HG03280 (cell line): Measurements from ENCODE around the gene HOXD9.

Source experiments
- ATAC-seq: cut with Tn5 transposase; IDR thresholded peaks from one replicate; pipeline ENCODE4 v1.9.1; 2021; ENCODE audit warnings: mild to moderate bottlenecking, moderate library complexity; ENCODE audit not compliant: unreplicated experiment

Gene HOXD9

GRCh38 chr2:176152350-176153181 is 30.0 kb downstream of the HOXD9 start:
- ATAC-seq: no peak

DNA sequence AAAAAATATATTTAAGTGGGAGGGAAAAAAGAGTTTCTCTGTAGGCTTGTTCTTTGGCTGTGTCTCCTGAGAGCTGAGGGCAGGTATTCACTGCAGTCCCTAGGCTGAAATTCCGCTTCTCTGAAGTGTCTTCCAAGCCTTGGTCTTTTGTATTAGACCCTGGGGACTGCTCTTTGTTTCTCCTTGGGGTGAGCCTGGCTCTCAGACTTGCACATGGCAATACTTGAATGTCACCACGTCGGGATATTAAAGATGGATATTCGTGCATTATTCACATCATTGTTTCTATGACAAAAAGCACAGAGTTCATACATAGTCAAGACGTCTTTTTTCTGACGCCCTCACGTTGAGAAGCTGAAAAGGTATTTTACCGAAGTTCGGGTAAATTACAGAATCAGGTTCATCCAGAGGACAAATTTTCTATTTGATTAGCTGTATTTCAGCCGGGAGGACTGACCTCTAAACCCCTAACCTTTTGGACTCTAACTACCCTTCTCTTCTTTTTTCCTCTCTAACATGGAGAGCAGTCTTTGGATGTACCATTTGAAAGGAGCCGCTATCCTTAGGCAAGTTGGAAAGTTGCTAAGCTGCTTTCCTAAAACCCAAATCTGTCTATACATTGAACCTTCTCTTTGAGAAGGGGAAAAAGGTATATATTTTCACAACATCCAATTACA is 32.2 kb downstream of the HOXD9 start:
- no peak for ATAC-seq

GRCh38 chr2:176155356-176156044 is 33.0 kb downstream of the HOXD9 start:
- ATAC-seq: no peak

DNA sequence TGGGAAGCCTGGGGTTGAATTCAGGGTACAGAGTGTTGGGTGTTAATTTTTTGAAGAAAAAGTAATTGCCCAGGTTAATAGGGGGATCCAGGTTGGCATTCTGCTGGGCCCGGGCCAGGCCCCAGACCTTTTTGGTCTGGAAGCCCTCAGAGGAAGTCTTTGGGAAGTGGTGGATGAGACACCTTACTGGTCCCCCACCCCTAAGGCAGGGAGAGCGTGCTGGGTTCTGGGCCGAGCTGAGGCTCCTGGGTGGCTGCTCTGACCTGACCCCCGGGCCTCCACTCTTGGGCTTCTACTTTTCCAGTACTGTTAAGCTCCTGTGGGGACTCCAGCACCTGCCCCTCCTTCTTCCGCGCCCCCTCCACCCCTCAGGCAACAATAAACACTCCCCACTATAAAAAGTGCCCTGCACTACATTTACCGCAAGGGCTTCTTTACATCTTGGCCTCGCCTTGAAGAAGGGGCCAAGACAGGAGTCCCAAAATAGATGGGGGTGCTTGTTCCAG is 33.8 kb downstream of the HOXD9 start:
- ATAC-seq: no peak

- ATAC-seq: no peak
Observed at GRCh38 chr2:176156807-176157498, 34.4 kb downstream of the HOXD9 start, which contains the start of gene HOXD3. Gene HOXD3 (plus strand): TSS chr2:176157307. CDS start chr2:176169115, 11,808 bp downstream.

DNA sequence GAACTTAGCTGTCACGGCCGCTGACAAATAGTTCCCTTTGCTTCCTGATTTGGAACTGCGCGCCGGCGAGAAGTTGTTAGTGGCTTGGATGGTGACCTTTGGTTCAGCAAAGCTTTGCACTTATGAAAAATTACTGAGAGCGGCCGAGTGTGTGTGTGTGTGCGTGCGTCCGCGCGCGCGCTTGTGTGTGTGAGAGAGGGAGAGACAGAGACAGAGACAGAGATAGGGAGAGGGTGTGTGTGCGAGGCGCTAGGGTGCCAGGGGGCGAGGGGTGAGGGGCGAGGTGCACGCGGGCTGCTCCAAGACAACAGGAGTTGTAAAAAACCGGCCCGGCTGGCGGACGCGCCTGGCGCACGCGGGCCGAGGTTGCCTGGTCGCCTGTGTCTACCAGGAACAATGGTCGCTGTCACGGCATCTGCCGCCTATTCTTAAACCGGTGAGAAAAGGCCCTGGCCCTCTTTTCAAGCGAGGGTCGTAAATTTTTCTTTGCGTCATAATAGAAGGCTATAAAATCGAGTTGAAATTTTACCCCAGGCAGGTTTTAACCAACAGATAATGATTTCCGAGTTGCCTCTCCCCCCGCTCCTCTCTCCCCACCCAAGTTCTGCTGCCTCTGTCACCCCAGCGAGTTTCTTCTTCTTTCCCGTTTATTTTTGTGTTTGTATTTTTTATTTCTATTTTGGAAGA is 35.1 kb downstream of the HOXD9 start:
- ATAC-seq: no peak

GRCh38 chr2:176158186-176158591 is 35.7 kb downstream of the HOXD9 start:
- no peak for ATAC-seq

GRCh38 chr2:176158855-176159662 is 36.5 kb downstream of the HOXD9 start:
- ATAC-seq: no peak

GRCh38 chr2:176159663-176160250 is 37.2 kb downstream of the HOXD9 start:
- ATAC-seq: no peak

- ATAC-seq: no peak
Observed at GRCh38 chr2:176160251-176160985, 37.9 kb downstream of the HOXD9 start.

- ATAC-seq: no peak
Observed at GRCh38 chr2:176160986-176161824, 38.7 kb downstream of the HOXD9 start.

- ATAC-seq: no peak
Observed at GRCh38 chr2:176161825-176162626, 39.5 kb downstream of the HOXD9 start.

DNA sequence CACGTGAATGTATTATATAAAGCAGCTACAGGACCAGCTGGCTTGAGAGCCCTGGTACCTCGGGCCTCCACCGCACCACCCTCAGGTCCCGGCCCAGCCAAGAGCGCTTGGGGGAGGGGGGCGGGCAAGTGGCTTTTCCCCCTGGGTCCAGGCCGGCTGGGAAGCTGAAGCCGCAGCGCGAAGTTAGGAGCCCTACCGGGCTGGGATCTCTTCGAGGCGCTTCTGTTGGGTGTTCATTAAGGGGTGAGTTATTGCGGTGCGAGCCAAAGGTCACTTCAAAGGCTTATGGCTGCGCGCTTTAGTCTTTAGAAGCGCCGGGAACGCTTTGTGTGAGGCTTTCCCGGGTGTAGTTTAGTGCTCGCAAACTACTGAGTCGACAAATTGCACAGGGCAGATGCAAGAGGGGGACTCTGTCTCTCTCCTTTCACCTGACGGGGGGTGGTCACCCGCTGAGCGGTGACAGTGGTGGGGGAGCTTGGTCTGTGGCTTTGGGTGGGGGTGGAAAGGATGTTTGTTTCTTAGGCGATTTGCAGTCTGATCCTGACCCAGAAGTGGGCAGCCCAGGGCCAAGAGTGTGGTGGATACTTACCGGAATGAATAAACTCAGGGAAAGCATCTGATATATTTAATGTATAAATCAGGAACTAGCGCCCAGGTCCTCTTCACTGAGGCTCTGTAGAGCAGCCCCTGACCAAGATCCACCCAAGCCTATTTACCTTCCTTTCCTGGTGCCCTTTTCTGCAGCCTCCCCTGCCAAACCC is 40.6 kb downstream of the HOXD9 start:
- no peak for ATAC-seq

GRCh38 chr2:176163672-176164056 is 41.1 kb downstream of the HOXD9 start:
- ATAC-seq: no peak

DNA sequence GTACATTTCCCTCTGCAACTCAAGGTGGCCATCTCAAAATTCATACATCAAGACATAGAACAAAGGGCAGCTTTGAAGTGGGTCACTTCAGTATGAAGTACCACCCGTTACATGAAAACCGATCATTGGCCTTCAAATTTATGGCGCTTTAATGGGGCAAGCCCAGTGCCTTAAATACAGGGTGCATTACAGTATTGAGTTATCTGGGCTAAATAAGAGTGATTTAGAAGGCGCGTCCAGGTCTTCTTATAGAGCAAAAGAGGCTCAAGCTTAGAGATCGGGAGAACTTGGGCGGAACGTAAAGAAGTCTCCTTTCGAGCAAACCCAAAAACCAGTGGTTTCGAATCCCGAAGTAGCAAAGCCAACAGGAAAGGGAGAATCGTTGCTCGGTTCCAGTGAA is 41.7 kb downstream of the HOXD9 start:
- ATAC-seq: no peak
